ENCODE measurements around the gene FOXM1. TPM values are rescaled to one million over a fixed set of nuclear protein-coding genes. Genes with fewer than 3 reads are reported as not detected.

The FOXM1 gene
- total and polyA plus RNA-seq, 10 of the 15 experiments (the other 5 are each of a cell fraction or from before 2014, with no cell fraction given), result 15.1 to 63.2 (median 34.2) TPM

GRCh38 chr12:2812290-2813213 is 64.4 kb downstream of the FOXM1 start, which contains the start of gene ITFG2 (continued):
- no peak for TF ChIP-seq HDAC2 (IDR thresholded peaks at IDR 0.05)
- peak; percentile 91 for TF ChIP-seq SIN3A (IDR thresholded peaks at IDR 0.05; ENCODE audit: low read depth, low read length)
- TF ChIP-seq MAX (IDR thresholded peaks at IDR 0.05; ENCODE audit: low read depth, low read length), result peak; percentile 93
- no peak for TF ChIP-seq ZNF592 (IDR thresholded peaks at IDR 0.05)
- peak; percentile 65 for TF ChIP-seq HDAC6 (IDR thresholded peaks at IDR 0.05; ENCODE audit: unreplicated experiment)
- TF ChIP-seq BCLAF1 (IDR thresholded peaks at IDR 0.05), result no peak
- peak; percentile 100 for TF ChIP-seq NR2F1 (conservative IDR thresholded peaks at IDR 0.05)
- TF ChIP-seq RAD21 (IDR thresholded peaks at IDR 0.05; ENCODE audit: insufficient read depth, low read depth, low read length), result no peak
- TF ChIP-seq CREB1 (IDR thresholded peaks at IDR 0.05; ENCODE audit: low read depth), result peak; percentile 90
- peak; percentile 92 for TF ChIP-seq MYC (IDR thresholded peaks at IDR 0.05; ENCODE audit: insufficient read depth, insufficient read length, insufficient replicate concordance, low read length, severe bottlenecking)
- no peak for TF ChIP-seq STAT3 (IDR thresholded peaks at IDR 0.05; ENCODE audit: low read depth, low read length)
- peak; percentile 43; the same call in 1 of the 2 replicates for TF ChIP-seq E2F4 (IDR thresholded peaks at IDR 0.05; ENCODE audit: low read depth, low read length)
- peak; percentile 74 for TF ChIP-seq YY1 (IDR thresholded peaks at IDR 0.05; ENCODE audit: low read depth, low read length)
- peak; percentile 89; the same call in 1 of the 2 replicates for TF ChIP-seq ZNF207 (IDR thresholded peaks at IDR 0.05; ENCODE audit: borderline replicate concordance)
- TF ChIP-seq FOXM1 (IDR thresholded peaks at IDR 0.05; ENCODE audit: low read depth, low read length), result peak; percentile 74; the same call in 1 of the 2 replicates
- TF ChIP-seq SREBF1 (IDR thresholded peaks at IDR 0.05; ENCODE audit: low read length), result 0 out of 2 replicates have a peak, but pooled peaks have one; percentile 28
- no peak for TF ChIP-seq NFIC (IDR thresholded peaks at IDR 0.05; ENCODE audit: low read depth, low read length)
- peak; percentile 100 for TF ChIP-seq ESRRA (IDR thresholded peaks at IDR 0.05; ENCODE audit: low read length)
- peak; percentile 80 for TF ChIP-seq IKZF2 (IDR thresholded peaks at IDR 0.05)
- peak; percentile 99 for TF ChIP-seq POLR2AphosphoS5 (IDR thresholded peaks at IDR 0.05; ENCODE audit: low read length)
- TF ChIP-seq SRF (IDR thresholded peaks at IDR 0.05; ENCODE audit: low read depth in 2 of 2, low read length in 2 of 2), result peak; percentile 94 to 97

Measured in GM12878 (cell line).